Ovary (tissue), 3 donors: ENCODE data around the gene RNU2-1.
"Not testable (repeated sequence)": the region's sequence is repeated elsewhere in the genome, so short reads cannot be mapped to it uniquely, and the experiment has no call there.

ENCODE experiments used
- EP300 ChIP-seq: sonication (generic); formaldehyde crosslinking; IDR thresholded peaks from one replicate; pipeline ENCODE4 v1.6.1; 2017; ENCODE audit warnings: antibody characterized with exemption
- POLR2A ChIP-seq: fragments of 450-650 bp; IDR thresholded peaks from one replicate; pipeline ENCODE4 v1.6.1; 2017; ENCODE audit warnings: antibody characterized with exemption, mild to moderate bottlenecking, moderate library complexity
- TF ChIP-seq, protein P1 (sequence below), 3 donors: fragments of 450-650 bp in 2 of 3; fragments of 200-600 bp in 1 of 3; IDR thresholded peaks; one replicate each; pipeline versions ENCODE4 v1.5.1 to v1.8.0; 2016 to 2022; ENCODE audit warnings: antibody characterized with exemption in 3 of 3, mild to moderate bottlenecking in 1 of 3
- donor health status: DM: no; HTN: no; CAD: no.

GRCh38 chr17:43240596-43241352 lies 7.0 kb upstream of the RNU2-1 start:
- TF ChIP-seq, protein P1, sequence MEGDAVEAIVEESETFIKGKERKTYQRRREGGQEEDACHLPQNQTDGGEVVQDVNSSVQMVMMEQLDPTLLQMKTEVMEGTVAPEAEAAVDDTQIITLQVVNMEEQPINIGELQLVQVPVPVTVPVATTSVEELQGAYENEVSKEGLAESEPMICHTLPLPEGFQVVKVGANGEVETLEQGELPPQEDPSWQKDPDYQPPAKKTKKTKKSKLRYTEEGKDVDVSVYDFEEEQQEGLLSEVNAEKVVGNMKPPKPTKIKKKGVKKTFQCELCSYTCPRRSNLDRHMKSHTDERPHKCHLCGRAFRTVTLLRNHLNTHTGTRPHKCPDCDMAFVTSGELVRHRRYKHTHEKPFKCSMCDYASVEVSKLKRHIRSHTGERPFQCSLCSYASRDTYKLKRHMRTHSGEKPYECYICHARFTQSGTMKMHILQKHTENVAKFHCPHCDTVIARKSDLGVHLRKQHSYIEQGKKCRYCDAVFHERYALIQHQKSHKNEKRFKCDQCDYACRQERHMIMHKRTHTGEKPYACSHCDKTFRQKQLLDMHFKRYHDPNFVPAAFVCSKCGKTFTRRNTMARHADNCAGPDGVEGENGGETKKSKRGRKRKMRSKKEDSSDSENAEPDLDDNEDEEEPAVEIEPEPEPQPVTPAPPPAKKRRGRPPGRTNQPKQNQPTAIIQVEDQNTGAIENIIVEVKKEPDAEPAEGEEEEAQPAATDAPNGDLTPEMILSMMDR (IDR thresholded peaks at IDR 0.05): not testable (repeated sequence)
- TF ChIP-seq POLR2A, EP300: not testable (repeated sequence)
